HEK293T (cell line): Measurements from ENCODE around the gene NRIP1.

Experiments used
- CTCF ChIA-PET: fragments of 350-600 bp; formaldehyde crosslinking; extraction: SDS; loops from one replicate; lab custom pipeline; 2021; ENCODE audit warnings: antibody characterized with exemption, inconsistent platforms; lab: Yijun Ruan, JAX
- POLR2A ChIA-PET: fragments of 350-600 bp; formaldehyde crosslinking; extraction: SDS; loops from one replicate; lab custom pipeline; 2020; ENCODE audit warnings: antibody characterized with exemption, inconsistent platforms; lab: Yijun Ruan, JAX
- DNase-seq: peaks from one replicate; pipeline ENCODE4 v3.0.0; 2012; ENCODE audit warnings: mixed read lengths; ENCODE audit errors: extremely low spot score
- ARNT ChIP-seq: fragments of 450-650 bp; IDR thresholded peaks from 2 replicates; pipeline ENCODE4 v1.6.1; 2017; ENCODE audit warnings: mild to moderate bottlenecking
- BHLHE40 ChIP-seq: fragments of 450-650 bp; IDR thresholded peaks from 2 replicates; pipeline ENCODE4 v1.6.1; 2016; ENCODE audit warnings: mild to moderate bottlenecking, moderate library complexity, borderline replicate concordance
- CTBP1 ChIP-seq: fragments of 450-650 bp; IDR thresholded peaks from 2 replicates; pipeline ENCODE4 v1.6.1; 2016; ENCODE audit warnings: borderline replicate concordance
- ELF4 ChIP-seq: fragments of 450-650 bp; IDR thresholded peaks from 2 replicates; pipeline ENCODE4 v1.6.1; 2017; ENCODE audit warnings: antibody characterized with exemption
- FOXA1 ChIP-seq: fragments of 450-650 bp; IDR thresholded peaks from 2 replicates; pipeline ENCODE4 v1.6.1; 2016; ENCODE audit warnings: mild to moderate bottlenecking
- FOXK2 ChIP-seq: fragments of 450-650 bp; IDR thresholded peaks from 2 replicates; pipeline ENCODE4 v1.6.1; 2016; ENCODE audit warnings: mild to moderate bottlenecking
- FOXM1 ChIP-seq: fragments of 450-650 bp; IDR thresholded peaks from 2 replicates; pipeline ENCODE4 v1.6.1; 2017; ENCODE audit warnings: mild to moderate bottlenecking, borderline replicate concordance
- HDGF ChIP-seq: fragments of 450-650 bp; IDR thresholded peaks from 2 replicates; pipeline ENCODE4 v1.6.1; 2017; ENCODE audit warnings: antibody characterized with exemption, borderline replicate concordance
- L3MBTL2 ChIP-seq: fragments of 450-650 bp; conservative IDR thresholded peaks from 2 replicates; pipeline ENCODE4 v1.6.1; 2016; ENCODE audit warnings: mild to moderate bottlenecking
- LEF1 ChIP-seq: fragments of 450-650 bp; IDR thresholded peaks from 2 replicates; pipeline ENCODE4 v1.6.1; 2017; ENCODE audit warnings: mild to moderate bottlenecking, borderline replicate concordance
- NFRKB ChIP-seq: fragments of 450-650 bp; IDR thresholded peaks from 2 replicates; pipeline ENCODE4 v1.6.1; 2016; ENCODE audit warnings: mild to moderate bottlenecking, moderate library complexity
- PKNOX1 ChIP-seq: fragments of 450-650 bp; IDR thresholded peaks from 2 replicates; pipeline ENCODE4 v1.6.1; 2016
- SP1 ChIP-seq: fragments of 450-650 bp; IDR thresholded peaks from 2 replicates; pipeline ENCODE4 v1.6.1; 2017
- SUZ12 ChIP-seq: fragments of 450-650 bp; IDR thresholded peaks from 2 replicates; pipeline ENCODE4 v1.6.1; 2016; ENCODE audit warnings: mild to moderate bottlenecking
- TARDBP ChIP-seq: fragments of 450-650 bp; IDR thresholded peaks from 2 replicates; pipeline ENCODE4 v1.6.1; 2016
- ZNF384 ChIP-seq: fragments of 450-650 bp; IDR thresholded peaks from 2 replicates; pipeline ENCODE4 v1.6.1; 2016

The NRIP1 gene

GRCh38 chr21:15029077-15029476 is 35.7 kb downstream of the NRIP1 start:
- POLR2A ChIA-PET, result no interaction called here
- DNase-seq, result no peak
- TF ChIP-seq HDGF (no peak), FOXA1 (no peak), ARNT (no peak), TARDBP (no peak), SP1 (no peak), LEF1 (no peak), BHLHE40 (no peak), NFRKB (no peak), SUZ12 (no peak), FOXM1 (no peak), ELF4 (no peak), L3MBTL2 (no peak), PKNOX1 (no peak), FOXK2 (no peak), CTBP1 (no peak)
- CTCF ChIA-PET, result no interaction called here

GRCh38 chr21:15028186-15028585 is 36.6 kb downstream of the NRIP1 start:
- no peak for TF ChIP-seq SP1
- TF ChIP-seq TARDBP, result no peak
- no peak for TF ChIP-seq ELF4
- no peak for TF ChIP-seq FOXA1
- TF ChIP-seq ARNT, result no peak
- no peak for TF ChIP-seq FOXM1
- no peak for TF ChIP-seq L3MBTL2
- no peak for TF ChIP-seq FOXK2
- no peak for TF ChIP-seq HDGF
- no peak for TF ChIP-seq BHLHE40
- no peak for TF ChIP-seq CTBP1
- TF ChIP-seq LEF1, result no peak
- no peak for TF ChIP-seq ZNF384
- TF ChIP-seq NFRKB, result no peak
- TF ChIP-seq PKNOX1, result no peak
- no peak for TF ChIP-seq SUZ12
- ChIA-PET CTCF (no interaction called here), POLR2A (no interaction called here)
- no peak for DNase-seq

GRCh38 chr21:15027056-15027455 is 37.7 kb downstream of the NRIP1 start:
- no peak for TF ChIP-seq FOXM1
- TF ChIP-seq NFRKB, result no peak
- TF ChIP-seq SUZ12, result no peak
- POLR2A ChIA-PET, result no interaction called here
- CTCF ChIA-PET, result no interaction called here
- DNase-seq, result no peak

- DNase-seq, result no peak
- ChIA-PET CTCF (no interaction called here), POLR2A (no interaction called here)
- TF ChIP-seq L3MBTL2 (no peak), BHLHE40 (no peak), ELF4 (no peak)
These were observed 38.4 kb downstream of the NRIP1 start for GRCh38 chr21:15026370-15026769.

- no peak for DNase-seq
- no peak for TF ChIP-seq ZNF384
- no peak for TF ChIP-seq LEF1
- TF ChIP-seq ARNT, result no peak
- TF ChIP-seq SUZ12, result no peak
- TF ChIP-seq ELF4, result no peak
- TF ChIP-seq BHLHE40, result no peak
- no peak for TF ChIP-seq FOXA1
- TF ChIP-seq NFRKB, result no peak
- no peak for TF ChIP-seq L3MBTL2
- TF ChIP-seq PKNOX1, result no peak
- TF ChIP-seq FOXK2, result no peak
- no peak for TF ChIP-seq CTBP1
- CTCF ChIA-PET, result no interaction called here
- POLR2A ChIA-PET, result no interaction called here
These were observed 41.0 kb downstream of the NRIP1 start for GRCh38 chr21:15023776-15024175.

- TF ChIP-seq NFRKB (no peak), HDGF (no peak), LEF1 (no peak), SP1 (no peak), ARNT (no peak), CTBP1 (no peak), FOXK2 (no peak), FOXM1 (no peak), L3MBTL2 (no peak), SUZ12 (no peak), TARDBP (no peak), FOXA1 (no peak), PKNOX1 (no peak), BHLHE40 (no peak), ELF4 (no peak), ZNF384 (no peak)
- CTCF ChIA-PET, result no interaction called here
- DNase-seq, result no peak
- POLR2A ChIA-PET, result no interaction called here
These were observed 42.1 kb downstream of the NRIP1 start for GRCh38 chr21:15022608-15023261.
